K562 (cell line): ENCODE results near the gene CCL21. TPM values are rescaled to one million over a fixed set of nuclear protein-coding genes. Genes with fewer than 3 reads are reported as not detected.

Experiments
- CHD1 ChIP-seq: fragments of 200-600 bp; sonication (generic); IDR thresholded peaks from one replicate; pipeline ENCODE4 v1.6.1; 2012; ENCODE audit warnings: mild to moderate bottlenecking, moderate library complexity, low read length, inconsistent platforms
- CREBBP ChIP-seq: IDR thresholded peaks from one replicate; pipeline ENCODE4 v1.6.1; 2012; ENCODE audit warnings: low read depth, mild to moderate bottlenecking, control low read depth, inconsistent platforms, low read length
- DIDO1 ChIP-seq: fragments of 450-650 bp; IDR thresholded peaks from 2 replicates; pipeline ENCODE4 v1.6.1; 2016; ENCODE audit warnings: low read depth, missing biosample characterization, missing genetic modification characterization
- DPF2 ChIP-seq: fragments of 450-650 bp; IDR thresholded peaks from 2 replicates; pipeline ENCODE4 v1.6.1; 2016
- EGR1 ChIP-seq: fragments of 450-650 bp; conservative IDR thresholded peaks from 2 replicates; pipeline ENCODE4 v1.6.1; 2017; ENCODE audit warnings: mild to moderate bottlenecking
- EP400 ChIP-seq: fragments of 450-650 bp; IDR thresholded peaks from 2 replicates; pipeline ENCODE4 v1.6.1; 2017; ENCODE audit warnings: antibody characterized with exemption, mild to moderate bottlenecking, moderate library complexity
- GABPA ChIP-seq: fragments of 200-800 bp; sonication (Bioruptor generic); conservative IDR thresholded peaks from 2 replicates; pipeline ENCODE4 v1.6.1; 2016; ENCODE audit warnings: low read depth, missing genetic modification characterization, missing compliant biosample characterization
- GTF2E2 ChIP-seq: fragments of 200-800 bp; sonication (Bioruptor generic); IDR thresholded peaks from 2 replicates; pipeline ENCODE4 v1.6.1; 2016; ENCODE audit warnings: missing genetic modification characterization, missing compliant biosample characterization
- HINFP ChIP-seq: fragments of 450-650 bp; conservative IDR thresholded peaks from 2 replicates; pipeline ENCODE4 v1.6.1; 2016; ENCODE audit warnings: missing genetic modification characterization, low read depth, mild to moderate bottlenecking, control low read depth, missing compliant biosample characterization
- IFI16 ChIP-seq: fragments of 250-450 bp; sonication (Bioruptor Pico); IDR thresholded peaks from 2 replicates; pipeline ENCODE4 v2.1.2; 2022; ENCODE audit warnings: mild to moderate bottlenecking, inconsistent platforms
- KAT7 ChIP-seq: sonication (generic); formaldehyde crosslinking; IDR thresholded peaks from 2 replicates; pipeline ENCODE4 v1.8.0; 2022; ENCODE audit warnings: missing genetic modification reagents, mild to moderate bottlenecking, borderline replicate concordance
- MXI1 ChIP-seq: IDR thresholded peaks from 2 replicates; pipeline ENCODE4 v1.6.1; 2011; ENCODE audit warnings: low read depth, mild to moderate bottlenecking, improper control_type of control experiment, low read length
- NR2C2 ChIP-seq, 2 experiments: fragments of 200-800 bp in 1 of 2; sonication (Bioruptor generic) in 1 of 2; sonication (generic) in 1 of 2; formaldehyde crosslinking in 1 of 2; IDR thresholded peaks; 2 replicates each; pipeline versions ENCODE4 v1.6.1 to v1.8.0; 2016 to 2022; ENCODE audit warnings: mild to moderate bottlenecking in 1 of 2, missing compliant biosample characterization in 1 of 2, missing genetic modification characterization in 1 of 2, missing genetic modification reagents in 1 of 2
- POLR2AphosphoS5 ChIP-seq: IDR thresholded peaks from 2 replicates; pipeline ENCODE4 v1.6.1; 2011; ENCODE audit warnings: mild to moderate bottlenecking, low read depth, low read length, moderate library complexity; ENCODE audit not compliant: control insufficient read depth, insufficient read depth
- RCOR1 ChIP-seq, 2 experiments: IDR thresholded peaks; 2 replicates each; pipeline ENCODE4 v1.6.1; 2012; ENCODE audit warnings: low read depth in 2 of 2, low read length in 2 of 2, borderline replicate concordance in 1 of 2, improper control_type of control experiment in 1 of 2
- RNF2 ChIP-seq: sonication (generic); IDR thresholded peaks from 2 replicates; pipeline ENCODE4 v1.6.1; 2016
- RUNX1 ChIP-seq: sonication (generic); IDR thresholded peaks from 2 replicates; pipeline ENCODE4 v1.6.1; 2016; ENCODE audit warnings: antibody characterized with exemption, low read depth
- SMARCA5 ChIP-seq: fragments of 450-650 bp; IDR thresholded peaks from 2 replicates; pipeline ENCODE4 v1.6.1; 2016
- SOX6 ChIP-seq: fragments of 450-650 bp; IDR thresholded peaks from 2 replicates; pipeline ENCODE4 v1.6.1; 2014; ENCODE audit warnings: mild to moderate bottlenecking
- SP1 ChIP-seq: sonication (generic); formaldehyde crosslinking; IDR thresholded peaks from 2 replicates; pipeline ENCODE4 v1.8.1; 2022; ENCODE audit warnings: mild to moderate bottlenecking, missing genetic modification reagents
- SUPT5H ChIP-seq: fragments of 450-650 bp; IDR thresholded peaks from 2 replicates; pipeline ENCODE4 v1.6.1; 2016
- TAF7 ChIP-seq: fragments of 450-650 bp; IDR thresholded peaks from 2 replicates; pipeline ENCODE4 v1.6.1; 2016; ENCODE audit warnings: missing genetic modification characterization, missing compliant biosample characterization
- TAF9B ChIP-seq: fragments of 450-650 bp; IDR thresholded peaks from 2 replicates; pipeline ENCODE4 v1.6.1; 2018; ENCODE audit warnings: mild to moderate bottlenecking; ENCODE audit not compliant: partially characterized antibody
- WHSC1 ChIP-seq: IDR thresholded peaks from one replicate; pipeline ENCODE4 v1.6.1; 2012; ENCODE audit warnings: low read length, control low read depth, inconsistent platforms
- ZBTB2 ChIP-seq: fragments of 450-650 bp; IDR thresholded peaks from 2 replicates; pipeline ENCODE4 v1.6.1; 2016; ENCODE audit warnings: antibody characterized with exemption
- polyA plus RNA-seq, 8 experiments: library from polyadenylated mRNA; depleted of rRNA in 4 of 8; stranded (reverse) in 5 of 8; unstranded in 3 of 8; fragments of >200 nt; fragmentation: Nextera tagmentation in 2 of 8; fragmentation: Illumina TruSeq in 1 of 8; extraction: Ambion mirVana in 2 of 8; extraction: Trizol in 1 of 8; gene quantifications; 2 replicates each; pipeline versions ENCODE4 v1.2.1 to v1.2.3, GENCODE V29; 2011 to 2014; ENCODE audit warnings: inconsistent platforms in 1 of 8, missing spikeins in 1 of 8
- total RNA-seq, 7 experiments: library from RNA; depleted of rRNA in 6 of 7; stranded (reverse); fragments of >200 nt in 6 of 7; fragmentation: Illumina TruSeq in 2 of 7; extraction: Trizol in 2 of 7; gene quantifications; 2 replicates each; pipeline versions ENCODE4 v1.2.1 to v1.2.3, GENCODE V29; 2011 to 2021; ENCODE audit warnings: low replicate concordance in 1 of 7
- TF ChIP-seq, protein P1 (sequence below): fragments of 250-450 bp; sonication (Bioruptor Pico); IDR thresholded peaks from 2 replicates; pipeline ENCODE4 v1.4.0; 2020; ENCODE audit warnings: mild to moderate bottlenecking, moderate library complexity

The CCL21 gene
- total and polyA plus RNA-seq, 9 of the 15 experiments (the other 6 are each of a cell fraction or from before 2014, with no cell fraction given), result not detected

GRCh38 chr9:34665381-34666250 is 44.3 kb downstream of the CCL21 start (continued):
- TF ChIP-seq ZBTB2, result peak; percentile 57; the same call in 1 of the 2 replicates
- peak; percentile 87; the same call in 1 of the 2 replicates for TF ChIP-seq POLR2AphosphoS5
- TF ChIP-seq WHSC1, result no peak
- TF ChIP-seq DIDO1 (tag), result no peak
- TF ChIP-seq NR2C2 (CRISPR knock-in tag; IDR thresholded peaks at IDR 0.05), result no peak
- peak; percentile 89 for TF ChIP-seq NR2C2 (tag; IDR thresholded peaks at IDR 0.05)
- TF ChIP-seq SP1 (CRISPR knock-in tag), result peak; percentile 72
- no peak for TF ChIP-seq RUNX1
- TF ChIP-seq GTF2E2 (tag), result 0 out of 2 replicates have a peak, but pooled peaks have one; percentile 19
- peak; percentile 76 for TF ChIP-seq TAF7
- TF ChIP-seq CHD1, result no peak
- TF ChIP-seq EGR1, result peak; percentile 99
- peak; percentile 77 for TF ChIP-seq EP400
- TF ChIP-seq TAF9B, result peak; percentile 89
- no peak for TF ChIP-seq IFI16 (CRISPR knock-in tag)
- TF ChIP-seq SOX6, result no peak
- peak; percentile 95 for TF ChIP-seq SUPT5H
- peak; percentile 57; the same call in 1 of the 2 replicates for TF ChIP-seq RNF2
- TF ChIP-seq, protein P1, sequence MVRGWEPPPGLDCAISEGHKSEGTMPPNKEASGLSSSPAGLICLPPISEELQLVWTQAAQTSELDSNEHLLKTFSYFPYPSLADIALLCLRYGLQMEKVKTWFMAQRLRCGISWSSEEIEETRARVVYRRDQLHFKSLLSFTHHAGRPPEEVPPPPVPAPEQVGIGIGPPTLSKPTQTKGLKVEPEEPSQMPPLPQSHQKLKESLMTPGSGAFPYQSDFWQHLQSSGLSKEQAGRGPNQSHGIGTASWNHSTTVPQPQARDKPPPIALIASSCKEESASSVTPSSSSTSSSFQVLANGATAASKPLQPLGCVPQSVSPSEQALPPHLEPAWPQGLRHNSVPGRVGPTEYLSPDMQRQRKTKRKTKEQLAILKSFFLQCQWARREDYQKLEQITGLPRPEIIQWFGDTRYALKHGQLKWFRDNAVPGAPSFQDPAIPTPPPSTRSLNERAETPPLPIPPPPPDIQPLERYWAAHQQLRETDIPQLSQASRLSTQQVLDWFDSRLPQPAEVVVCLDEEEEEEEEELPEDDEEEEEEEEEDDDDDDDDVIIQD (CRISPR knock-in tag), result no peak
- TF ChIP-seq RCOR1 (IDR thresholded peaks at IDR 0.05; ENCODE audit: borderline replicate concordance in 1 of 2, low read depth in 2 of 2, low read length in 2 of 2), result peak in 1 of 2 experiments; percentile 26; a peak in 1 of 4 replicates
- TF ChIP-seq HINFP (tag), result no peak
- TF ChIP-seq SMARCA5, result peak; percentile 68
- TF ChIP-seq GABPA (tag), result peak; percentile 93
- TF ChIP-seq MXI1, result peak; percentile 16; the same call in 1 of the 2 replicates
- peak; percentile 55; the same call in 1 of the 2 replicates for TF ChIP-seq KAT7 (CRISPR knock-in tag)
- no peak for TF ChIP-seq CREBBP
- peak; percentile 77; the same call in 1 of the 2 replicates for TF ChIP-seq DPF2
